ENCODE measurements around the gene LMCD1. TPM values are rescaled to one million over a fixed set of nuclear protein-coding genes. Genes with fewer than 3 reads are reported as not detected.
A peak's percentile ranks its signal among the peaks of the same experiment; 100 is the strongest.

LMCD1 gene
- total and polyA plus RNA-seq, 8 donors: 14.0 to 39.4 (median 17.4) TPM

GRCh38 chr3:8504611-8504973 lies 3.0 kb downstream of the LMCD1 start:
- no peaks in the 10 kb centered on the region for H3K27me3 ChIP-seq
- 62 to 71% methylated on average over 4 of the region's 4 CpGs for WGBS, 2 donors
- H3K27ac ChIP-seq: peak overlapping the region in 2 of 4 donors; percentile 30 to 66
- ATAC-seq: no peak
- no peak for TF ChIP-seq CTCF (IDR thresholded peaks at IDR 0.05)
- intact Hi-C loops (cut with DNase I): loop anchor here in 1 of 3 donors (10.0 kb wide), 1 partner anchor 60 kb away; no protein-coding TSS in a partner anchor
- no peaks in the 10 kb centered on the region for H3K36me3 ChIP-seq
- peak overlapping the region in 1 of 4 donors; percentile 17 for H3K4me3 ChIP-seq
- peaks cover 0 to 65% (median 11%) of the 10 kb centered on the region in 3 donors for H3K4me1 ChIP-seq
- DNase-seq: no peak
- no peaks in the 10 kb centered on the region for H3K9me3 ChIP-seq
- FAIRE-seq: no peak

- peak overlapping the region in 2 of 4 donors; percentile 32 to 66 for H3K27ac ChIP-seq
- peak; percentile 29 to 53 (median 46) for ATAC-seq
These were observed 4.0 kb downstream of the LMCD1 start for GRCh38 chr3:8505621-8506020.

GRCh38 chr3:8506571-8507061 lies 5.0 kb downstream of the LMCD1 start:
- DNase-seq (no peak), ATAC-seq (no peak), FAIRE-seq (no peak)
- H3K27ac ChIP-seq: peak overlapping the region in 1 of 4 donors; percentile 66
- 63 to 70% methylated on average over 6 of the region's 6 CpGs for WGBS, 2 donors
- intact Hi-C loops (cut with DNase I): loop anchor here in 1 of 3 donors (10.0 kb wide), 1 partner anchor 62 kb away; no protein-coding TSS in a partner anchor
- no peaks in the 10 kb centered on the region for H3K36me3 ChIP-seq
- peaks cover 0 to 52% (median 11%) of the 10 kb centered on the region in 3 donors for H3K4me1 ChIP-seq
- TF ChIP-seq CTCF (IDR thresholded peaks at IDR 0.05): no peak
- H3K9me3 ChIP-seq: no peaks in the 10 kb centered on the region
- H3K4me3 ChIP-seq: no peak overlapping the region
- H3K27me3 ChIP-seq: no peaks in the 10 kb centered on the region

More at GRCh38 chr3:8505621-8506020, 4.0 kb downstream of the LMCD1 start:
- intact Hi-C loops (cut with DNase I): loop anchor here in 1 of 3 donors (10.0 kb wide), 1 partner anchor 61 kb away; no protein-coding TSS in a partner anchor
- H3K4me1 ChIP-seq: peaks cover 0 to 55% (median 11%) of the 10 kb centered on the region in 3 donors
- no peaks in the 10 kb centered on the region for H3K36me3 ChIP-seq
- no peak for TF ChIP-seq CTCF (IDR thresholded peaks at IDR 0.05)
- DNase-seq (peak in 5 of 6 donors; percentile 40 to 66 (median 60)), FAIRE-seq (no peak)
- no peaks in the 10 kb centered on the region for H3K27me3 ChIP-seq
- no peak overlapping the region for H3K4me3 ChIP-seq
- no peaks in the 10 kb centered on the region for H3K9me3 ChIP-seq
- 5 to 9% methylated on average over 3 of the region's 3 CpGs for WGBS, 2 donors

- intact Hi-C loops (cut with DNase I): loop anchor here in 1 of 3 donors (10.0 kb wide), 1 partner anchor 63 kb away; no protein-coding TSS in a partner anchor
- no peak overlapping the region for H3K4me3 ChIP-seq
- DNase-seq (no peak), FAIRE-seq (no peak), ATAC-seq (no peak)
- H3K36me3 ChIP-seq: peaks cover 0 to 5% (median 0%) of the 10 kb centered on the region in 3 donors
- H3K4me1 ChIP-seq: peaks cover 0 to 52% (median 11%) of the 10 kb centered on the region in 3 donors
- H3K27me3 ChIP-seq: no peaks in the 10 kb centered on the region
- H3K9me3 ChIP-seq: no peaks in the 10 kb centered on the region
- no peak for TF ChIP-seq CTCF (IDR thresholded peaks at IDR 0.05)
- no peak overlapping the region for H3K27ac ChIP-seq
- WGBS, 2 donors: 63 to 73% methylated on average over 3 of the region's 3 CpGs
These were observed 5.9 kb downstream of the LMCD1 start for GRCh38 chr3:8507496-8507895.

GRCh38 chr3:8509961-8510360 lies 8.3 kb downstream of the LMCD1 start:
- H3K9me3 ChIP-seq: no peaks in the 10 kb centered on the region
- no peak overlapping the region for H3K27ac ChIP-seq
- H3K27me3 ChIP-seq: no peaks in the 10 kb centered on the region
- H3K4me1 ChIP-seq: peaks cover 0 to 33% (median 11%) of the 10 kb centered on the region in 3 donors
- peaks cover 0 to 5% (median 0%) of the 10 kb centered on the region in 3 donors for H3K36me3 ChIP-seq
- no peak for TF ChIP-seq CTCF (IDR thresholded peaks at IDR 0.05)
- intact Hi-C loops (cut with DNase I): loop anchor here in 1 of 3 donors (10.0 kb wide), 1 partner anchor 65 kb away; no protein-coding TSS in a partner anchor
- FAIRE-seq (no peak), DNase-seq (no peak), ATAC-seq (no peak)
- 74 to 90% methylated on average over 6 of the region's 6 CpGs for WGBS, 2 donors
- no peak overlapping the region for H3K4me3 ChIP-seq

Measured in pancreas (tissue), 10 donors.